NCI-H146 (cell line): Measurements from ENCODE around the gene RHOBTB1.
"Not testable (repeated sequence)": the region's sequence is repeated elsewhere in the genome, so short reads cannot be mapped to it uniquely, and the experiment has no call there.

Source experiments
- DNase-seq: peaks from one replicate; lab custom pipeline; 2025; lab: John Stamatoyannopoulos, UW

The RHOBTB1 gene, protein sequence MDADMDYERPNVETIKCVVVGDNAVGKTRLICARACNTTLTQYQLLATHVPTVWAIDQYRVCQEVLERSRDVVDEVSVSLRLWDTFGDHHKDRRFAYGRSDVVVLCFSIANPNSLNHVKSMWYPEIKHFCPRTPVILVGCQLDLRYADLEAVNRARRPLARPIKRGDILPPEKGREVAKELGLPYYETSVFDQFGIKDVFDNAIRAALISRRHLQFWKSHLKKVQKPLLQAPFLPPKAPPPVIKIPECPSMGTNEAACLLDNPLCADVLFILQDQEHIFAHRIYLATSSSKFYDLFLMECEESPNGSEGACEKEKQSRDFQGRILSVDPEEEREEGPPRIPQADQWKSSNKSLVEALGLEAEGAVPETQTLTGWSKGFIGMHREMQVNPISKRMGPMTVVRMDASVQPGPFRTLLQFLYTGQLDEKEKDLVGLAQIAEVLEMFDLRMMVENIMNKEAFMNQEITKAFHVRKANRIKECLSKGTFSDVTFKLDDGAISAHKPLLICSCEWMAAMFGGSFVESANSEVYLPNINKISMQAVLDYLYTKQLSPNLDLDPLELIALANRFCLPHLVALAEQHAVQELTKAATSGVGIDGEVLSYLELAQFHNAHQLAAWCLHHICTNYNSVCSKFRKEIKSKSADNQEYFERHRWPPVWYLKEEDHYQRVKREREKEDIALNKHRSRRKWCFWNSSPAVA

DNA sequence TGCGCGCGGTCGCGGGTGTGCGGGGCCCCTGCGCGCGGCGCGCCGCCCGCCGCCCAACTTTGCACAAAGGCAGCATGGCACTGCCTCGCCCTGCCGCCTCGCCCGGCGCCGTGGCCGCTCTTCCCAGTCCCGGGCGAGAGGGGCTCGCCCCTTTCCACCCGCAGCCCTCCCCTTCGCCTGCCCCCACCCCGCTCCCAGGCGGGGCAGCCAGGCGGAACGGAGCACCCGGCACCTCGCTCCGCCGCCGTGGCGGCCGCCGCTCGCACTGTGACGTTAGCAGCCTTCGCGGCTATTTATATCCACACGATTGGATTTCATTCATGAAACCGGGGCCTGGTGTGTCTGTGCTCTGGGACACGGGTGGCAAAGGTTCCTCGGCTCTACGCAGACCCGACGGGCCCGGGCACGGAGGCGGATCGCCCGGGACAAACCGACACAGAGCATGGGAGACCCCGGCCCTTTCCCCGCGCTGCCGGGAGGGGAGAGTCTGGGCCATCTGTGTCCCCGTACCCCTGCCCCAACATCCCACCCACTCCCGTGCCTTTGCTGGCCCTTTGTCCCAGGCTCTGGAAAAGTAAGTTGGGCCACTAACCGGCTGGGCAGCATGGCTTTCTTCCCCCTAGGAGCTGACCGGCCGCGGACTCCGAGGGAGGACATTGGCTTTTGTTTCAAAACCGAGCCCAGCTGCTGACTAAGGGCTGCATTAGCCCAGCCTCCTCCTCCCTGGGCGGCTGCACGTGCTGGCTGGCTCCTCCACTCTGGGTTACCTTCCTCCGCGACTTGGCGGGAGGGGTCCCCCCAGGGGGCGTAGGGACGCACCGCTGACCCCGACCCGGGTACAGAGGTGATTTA, at the start of gene RHOBTB1:
RHOBTB1 (minus strand) TSS at position 128 of the 852 bp plus-strand sequence. CDS start 32,643 bp downstream, outside the sequence.
- DNase-seq: peak; percentile 81

DNA sequence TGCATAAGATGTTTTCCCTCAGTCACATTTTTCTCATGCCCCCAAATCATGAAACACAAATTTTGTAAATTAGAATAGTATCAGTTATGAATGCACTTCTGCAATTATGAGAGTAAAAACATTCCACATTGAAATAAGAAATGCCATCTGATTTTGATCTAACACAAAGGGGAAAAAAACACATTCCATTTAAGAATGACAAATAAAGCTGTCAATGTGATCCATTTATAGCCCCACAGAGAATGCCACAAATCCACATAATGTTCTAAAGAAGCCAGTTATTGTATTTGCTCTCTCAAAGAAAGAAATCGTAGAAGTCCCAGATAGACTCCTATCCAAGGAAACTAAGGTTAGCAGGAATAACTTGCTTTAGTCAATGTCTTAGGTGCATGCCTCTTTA, 48.7 kb upstream of the RHOBTB1 start:
- DNase-seq: no peak

DNA sequence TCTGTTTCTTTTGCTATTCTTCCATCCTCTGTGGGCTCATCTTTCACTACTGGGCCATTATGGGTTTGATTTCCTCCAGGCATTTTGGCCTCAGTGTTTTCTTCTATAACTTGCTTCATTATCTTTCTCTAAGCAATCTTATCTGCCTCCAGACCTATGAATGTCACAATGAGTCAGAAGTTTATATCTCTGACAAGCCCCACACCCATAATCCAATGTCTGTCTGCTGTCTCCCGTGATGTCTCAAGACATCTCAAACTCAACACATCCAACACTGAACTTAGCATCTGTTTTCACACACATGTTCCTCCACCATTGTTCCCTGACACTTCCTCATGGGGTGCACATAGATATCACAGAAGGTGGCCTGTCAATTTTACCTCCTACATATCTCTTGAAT, 46.7 kb upstream of the RHOBTB1 start:
- no peak for DNase-seq

DNA sequence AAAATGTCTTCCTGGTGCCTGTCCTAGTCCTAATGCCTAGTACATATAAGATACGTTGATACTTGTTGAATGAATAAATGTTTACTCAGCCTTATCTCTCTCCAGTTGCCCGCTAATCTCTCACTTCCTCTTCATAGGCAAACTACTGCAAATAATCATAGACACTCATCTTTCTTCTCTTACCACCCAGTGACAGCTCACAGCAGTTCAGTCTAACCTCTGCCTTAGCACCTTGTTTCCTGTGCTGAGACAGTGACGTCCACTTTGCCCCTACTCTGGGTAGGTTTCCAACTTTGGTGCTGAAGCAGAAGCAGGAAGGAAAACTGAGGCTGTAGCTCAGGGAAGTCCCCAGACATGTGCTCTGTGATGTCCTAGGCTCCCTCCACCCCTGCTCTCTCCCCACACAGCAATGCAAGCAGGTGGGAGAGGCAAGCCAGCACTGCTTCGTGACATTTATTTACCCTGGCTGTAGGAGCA, 45.5 kb upstream of the RHOBTB1 start:
- DNase-seq: peak; percentile 71

DNA sequence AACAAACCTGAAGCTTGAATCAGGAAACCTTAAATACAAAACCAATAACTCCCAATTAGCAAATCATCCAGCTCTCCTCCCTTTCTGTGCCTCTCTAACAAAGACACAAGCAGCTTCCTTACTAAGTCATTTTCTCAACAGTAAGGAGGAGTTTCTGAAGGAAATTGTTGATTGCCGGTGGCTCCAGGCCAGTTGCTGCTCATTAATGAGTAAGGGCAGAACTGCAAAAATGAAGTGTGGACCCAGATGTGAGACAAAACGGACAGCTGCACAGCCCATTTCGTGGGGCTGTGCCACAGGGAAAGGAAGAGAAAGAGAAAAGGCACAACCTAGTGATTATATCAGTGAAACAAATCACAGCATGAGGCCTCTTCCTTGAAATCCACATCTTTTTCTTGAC, 42.8 kb upstream of the RHOBTB1 start:
- no peak for DNase-seq

DNA sequence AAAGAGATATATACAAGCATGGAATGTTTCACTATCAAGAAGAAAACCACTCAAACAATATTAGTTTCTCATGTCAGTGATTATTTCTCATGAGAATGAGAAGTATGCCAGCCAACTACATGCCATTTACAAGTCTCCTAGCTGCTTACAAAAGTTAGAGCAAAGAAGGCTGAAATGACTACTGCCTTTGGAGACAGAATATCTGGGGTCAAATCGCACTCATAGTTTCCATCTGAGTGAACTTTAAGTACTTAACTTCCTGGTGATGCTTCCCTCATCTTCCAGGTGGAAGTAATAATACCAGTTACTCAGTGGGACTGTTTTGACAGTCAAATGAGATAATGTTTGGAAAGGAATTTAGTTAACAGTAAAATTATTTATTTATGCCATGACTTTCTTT, 42.0 kb upstream of the RHOBTB1 start:
- DNase-seq: no peak

DNA sequence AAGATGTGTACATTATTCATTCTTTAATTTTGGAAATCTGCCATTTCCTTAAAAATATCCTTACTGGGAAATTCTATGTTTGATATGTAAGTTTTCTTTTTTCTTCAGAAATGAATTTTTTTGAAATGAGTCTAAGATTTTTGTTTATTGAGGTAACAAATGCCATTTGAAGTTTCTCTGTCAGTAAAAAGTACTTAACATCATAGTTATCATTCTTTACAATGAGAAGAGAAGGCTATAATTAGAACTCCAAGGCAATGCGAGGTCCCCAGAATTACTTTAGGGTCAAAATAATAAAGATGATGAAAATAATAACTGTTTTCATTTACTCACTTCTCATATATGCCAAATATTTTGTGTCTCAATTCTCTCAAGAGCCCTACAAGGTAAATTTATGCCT, 37.0 kb upstream of the RHOBTB1 start:
- no peak for DNase-seq

DNA sequence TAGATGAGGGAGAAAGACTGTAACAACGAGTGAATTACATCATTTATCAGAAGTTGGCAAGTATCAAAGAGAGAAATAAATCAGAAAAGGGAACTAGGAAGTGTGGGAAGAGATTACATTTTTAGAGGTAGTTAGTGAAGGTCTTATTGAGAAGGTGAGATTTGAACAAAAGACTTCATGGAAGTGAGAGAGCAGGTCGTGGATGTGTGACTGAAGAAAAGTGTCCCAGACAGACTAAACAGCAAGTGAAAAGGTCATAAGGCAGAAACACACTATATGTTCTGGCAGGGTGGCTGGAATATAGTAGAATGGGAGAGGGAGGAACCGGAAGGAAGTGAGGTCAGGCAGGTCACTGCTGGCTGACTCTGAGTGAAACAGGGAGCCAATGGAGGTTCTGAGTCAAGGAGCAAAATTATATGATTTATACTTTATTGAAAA, 35.7 kb upstream of the RHOBTB1 start:
- no peak for DNase-seq

DNA sequence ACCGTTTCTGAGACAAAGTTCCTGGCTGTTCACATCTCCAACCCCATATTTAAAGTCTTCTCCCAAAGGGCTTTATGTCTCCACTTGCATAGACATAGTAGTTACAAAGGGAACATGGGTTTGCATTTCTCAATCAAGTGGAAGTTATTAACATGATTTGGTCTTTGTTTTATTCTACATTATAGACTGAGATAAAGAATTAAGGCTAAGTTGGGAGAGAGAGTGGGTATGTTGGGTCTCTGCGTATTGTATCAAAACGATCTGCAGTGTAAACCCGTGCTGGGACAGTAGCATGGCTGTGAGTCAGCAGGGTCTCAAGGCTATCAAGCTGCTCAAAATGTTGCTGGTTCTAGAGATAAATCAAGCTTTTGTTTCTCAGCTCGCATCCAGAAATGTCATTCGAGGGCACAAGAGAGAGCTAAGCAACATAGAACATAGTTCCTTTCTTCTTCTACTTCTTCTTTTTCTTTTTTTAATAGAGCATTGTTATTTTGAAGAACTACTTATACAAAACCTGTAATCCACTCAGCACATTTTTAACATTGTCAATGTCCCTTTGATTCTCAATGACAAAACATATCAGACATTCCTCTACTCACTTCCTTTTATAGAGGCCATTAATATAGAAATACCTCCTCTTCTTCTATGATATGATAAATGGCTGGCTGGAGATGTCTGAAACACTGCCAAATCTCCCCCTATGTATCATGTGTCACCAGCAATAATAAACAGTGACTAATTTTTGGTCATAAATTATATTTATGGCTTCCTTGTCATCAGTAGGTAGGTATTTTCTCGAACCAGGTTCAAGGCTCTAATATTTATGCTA, 34.5 kb upstream of the RHOBTB1 start:
- DNase-seq: no peak

DNA sequence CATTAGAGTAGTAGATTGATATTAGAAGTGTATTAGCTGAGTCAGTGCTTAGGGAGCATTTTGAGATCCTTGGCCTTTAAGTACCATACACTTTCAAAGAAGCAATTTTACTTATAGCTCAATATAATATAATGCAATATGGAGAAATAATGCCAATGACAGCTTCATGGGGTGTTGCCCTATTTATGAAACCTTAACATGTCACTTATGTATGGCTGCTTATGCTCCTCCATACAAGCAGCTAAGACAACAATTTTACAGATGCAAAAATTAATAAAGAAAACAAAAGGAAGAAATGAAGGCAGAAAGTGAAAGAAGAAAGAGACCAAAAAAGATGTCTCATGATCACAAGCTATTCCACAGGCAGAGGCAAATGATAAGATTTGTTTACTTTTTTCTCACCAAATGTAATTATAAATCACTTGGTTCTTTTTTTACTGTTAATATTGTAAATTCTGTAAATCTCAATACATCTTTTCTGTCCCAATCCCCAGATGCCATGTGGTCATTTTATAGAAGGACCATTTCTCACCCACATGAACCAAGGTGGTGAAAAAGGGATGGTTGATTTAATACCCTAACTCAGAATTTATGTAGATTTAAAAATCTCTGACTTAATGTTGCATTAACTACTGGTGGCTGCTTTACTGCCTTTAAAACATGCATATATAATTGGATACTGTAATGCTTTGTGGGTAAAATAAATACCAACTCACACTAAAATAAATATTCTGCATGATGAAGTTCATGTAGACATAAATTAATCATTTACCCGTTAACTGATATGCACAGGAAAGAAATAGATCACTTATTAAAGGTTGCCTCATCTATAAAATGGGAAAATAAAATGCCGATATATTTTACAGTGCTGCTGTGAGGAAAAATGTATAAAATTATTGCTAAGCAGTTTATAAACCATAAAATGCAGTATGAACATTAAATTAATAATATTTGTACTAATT, 33.5 kb upstream of the RHOBTB1 start:
- no peak for DNase-seq

DNA sequence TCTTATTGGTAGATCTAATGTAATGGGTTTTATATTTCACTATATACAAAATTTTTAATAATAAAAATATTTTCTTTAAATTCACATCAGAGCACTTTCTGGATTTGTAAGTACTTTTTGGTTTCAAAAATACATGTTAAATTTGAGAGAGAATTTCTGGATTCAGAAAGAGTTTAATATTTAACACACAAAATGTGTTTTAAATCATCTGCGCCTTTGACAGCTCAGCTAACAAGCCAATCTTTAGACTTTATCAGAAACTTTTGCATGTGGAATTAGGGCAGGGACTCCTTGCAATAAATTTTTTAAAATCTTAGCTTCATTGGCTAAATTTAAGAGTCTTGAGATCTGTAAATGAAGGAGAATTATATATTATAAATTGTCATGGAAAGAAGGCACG, 32.7 kb upstream of the RHOBTB1 start:
- no peak for DNase-seq

DNA sequence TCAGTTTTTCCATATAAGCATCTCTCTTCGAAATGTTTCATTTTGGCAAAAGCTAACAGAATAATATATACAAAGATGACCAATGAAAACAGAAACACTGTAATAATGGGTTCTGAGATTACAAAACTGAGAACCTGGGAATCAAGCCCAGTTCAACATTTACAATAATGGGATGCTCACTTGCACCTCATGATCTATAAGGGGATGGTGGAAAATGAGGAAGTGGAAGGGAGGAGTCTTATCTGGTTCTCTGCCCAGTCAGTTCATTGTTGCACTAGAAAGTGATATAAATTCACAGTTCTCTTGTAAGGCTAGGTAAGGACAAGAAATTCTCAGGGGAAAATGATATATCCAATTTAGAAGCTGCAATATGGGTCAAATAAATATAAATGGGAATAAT, 31.7 kb upstream of the RHOBTB1 start:
- no peak for DNase-seq

DNA sequence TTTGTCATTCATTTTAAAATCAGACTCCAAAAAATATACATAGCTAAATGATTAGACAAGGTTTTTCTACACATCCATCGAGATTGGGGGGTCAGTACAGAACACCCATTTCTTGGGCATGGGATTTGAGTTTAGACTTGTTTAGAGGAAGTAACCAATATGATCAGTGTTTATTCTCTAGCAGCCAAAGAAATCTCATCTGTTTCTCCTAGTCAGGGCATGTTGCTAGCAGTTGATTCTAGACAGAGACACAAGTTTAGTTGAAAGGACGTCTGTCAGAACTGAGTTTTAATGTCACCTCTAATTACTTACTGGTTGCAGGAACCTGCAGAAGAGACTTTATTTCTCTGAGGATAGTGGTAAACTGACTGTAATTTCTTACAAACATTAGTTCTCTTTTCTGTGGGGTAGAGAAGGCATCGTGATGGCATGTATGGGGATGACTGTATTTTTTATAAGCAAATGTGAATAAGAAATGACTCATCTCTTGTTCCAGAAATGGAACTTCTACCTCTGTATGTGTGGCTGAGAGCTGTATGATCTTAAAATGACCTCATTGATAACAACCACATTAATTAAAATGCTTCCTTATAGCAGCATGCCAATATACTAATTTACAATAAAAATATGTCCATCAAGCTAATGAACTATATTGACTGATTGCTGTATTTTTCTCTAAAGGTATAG, 30.6 kb upstream of the RHOBTB1 start:
- DNase-seq: no peak

DNA sequence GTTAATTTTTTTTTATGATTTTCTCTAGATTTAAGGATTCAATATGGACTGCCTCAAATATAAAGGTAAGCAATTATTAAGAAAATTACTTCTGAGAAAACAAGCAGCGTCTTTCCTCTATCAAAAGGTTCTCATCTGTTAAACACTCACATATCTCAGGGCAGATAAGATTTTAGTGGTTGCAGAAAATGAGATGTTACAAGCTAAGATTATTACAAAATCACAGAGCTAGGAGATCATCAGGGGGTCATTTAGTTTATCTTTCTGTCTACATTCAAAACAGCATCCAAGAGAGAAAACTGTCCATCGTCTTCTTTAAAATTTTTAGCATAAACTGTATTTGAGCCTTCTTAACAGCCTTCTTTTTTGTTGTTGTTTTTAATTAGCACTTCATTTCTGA, 29.1 kb upstream of the RHOBTB1 start:
- no peak for DNase-seq

DNA sequence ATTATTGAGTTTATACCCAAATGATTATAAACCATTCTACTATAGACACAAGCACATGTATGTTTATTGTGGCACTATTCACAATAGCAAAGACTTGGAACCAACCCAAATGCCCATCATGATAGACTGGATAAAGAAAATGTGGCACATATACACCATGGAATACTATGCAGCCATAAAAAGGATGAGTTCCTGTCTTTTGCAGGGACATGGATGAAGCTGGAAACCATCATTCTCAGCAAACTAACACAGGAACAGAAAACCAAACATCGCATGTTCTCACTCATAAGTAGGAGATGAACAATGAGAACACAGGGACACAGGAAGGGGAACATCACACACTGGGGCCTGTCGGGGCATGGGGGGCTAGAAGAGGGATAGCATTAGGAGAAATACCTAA, 28.2 kb upstream of the RHOBTB1 start:
- DNase-seq: not testable (repeated sequence)

DNA sequence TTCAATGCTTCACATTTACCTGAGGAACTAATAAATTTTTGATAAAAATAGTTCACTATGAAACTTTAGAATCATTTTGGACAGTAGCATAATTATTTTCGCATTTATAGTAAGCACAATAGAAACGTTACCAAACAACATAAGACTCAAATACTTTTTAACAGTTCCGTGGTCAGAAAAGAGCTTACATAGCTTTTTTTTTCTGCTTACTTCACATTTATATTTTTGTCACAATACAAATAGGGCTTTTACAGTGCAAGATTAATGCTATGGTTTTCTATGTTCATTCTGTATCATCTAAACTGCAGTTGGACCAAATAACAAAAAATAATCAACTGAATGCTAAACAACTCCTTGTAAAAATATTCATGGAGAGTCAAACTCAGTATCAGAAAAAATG, 26.5 kb upstream of the RHOBTB1 start:
- no peak for DNase-seq

DNA sequence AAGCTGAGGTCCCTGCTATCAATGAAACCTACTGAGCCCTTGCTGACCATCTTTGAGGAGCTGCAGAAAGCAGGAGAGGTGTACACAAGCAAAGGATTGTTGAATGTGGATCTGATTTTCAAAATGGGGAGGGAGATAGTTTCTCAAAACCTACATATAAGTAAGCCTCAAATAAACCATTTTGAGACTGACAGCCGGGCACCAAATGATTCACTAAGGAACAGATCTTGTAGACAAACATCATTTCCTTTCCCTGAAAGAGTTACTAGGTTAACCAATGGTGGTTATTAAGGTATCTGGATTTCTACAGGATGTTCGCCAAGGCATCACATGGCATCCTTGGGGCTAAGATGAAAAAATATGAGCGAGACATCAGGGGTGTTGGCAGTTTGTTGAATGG, 24.5 kb upstream of the RHOBTB1 start:
- DNase-seq: no peak

DNA sequence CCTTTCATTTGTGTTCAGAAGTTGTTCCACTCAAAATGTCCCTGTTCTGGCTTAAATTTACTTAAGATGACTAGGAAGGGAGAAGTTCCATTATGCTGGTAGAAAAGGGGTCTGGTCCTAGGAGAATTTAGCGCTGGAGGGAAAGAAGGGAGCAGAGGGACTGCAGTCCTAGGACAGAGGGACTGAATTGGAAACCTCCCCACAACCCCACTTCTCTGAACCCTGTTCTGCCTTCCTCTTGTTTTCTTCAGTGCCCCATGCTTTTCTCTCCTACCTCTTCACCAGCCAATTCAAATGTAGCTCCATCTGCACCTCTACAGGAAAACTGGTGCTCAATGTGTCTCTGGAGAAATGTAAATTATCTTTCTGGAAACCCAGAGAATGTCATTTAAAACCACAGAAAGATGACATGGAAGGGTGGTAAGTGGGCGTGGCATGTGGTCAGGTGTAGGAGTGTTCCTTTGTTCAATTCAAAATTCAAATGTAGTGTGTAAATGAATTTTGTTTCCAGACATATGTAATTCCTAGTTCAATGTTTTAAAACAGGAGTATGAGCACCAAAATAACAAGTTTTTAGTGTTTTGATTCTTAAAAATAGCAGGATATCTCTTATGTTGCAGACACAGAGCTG, 24.0 kb upstream of the RHOBTB1 start:
- DNase-seq: no peak

DNA sequence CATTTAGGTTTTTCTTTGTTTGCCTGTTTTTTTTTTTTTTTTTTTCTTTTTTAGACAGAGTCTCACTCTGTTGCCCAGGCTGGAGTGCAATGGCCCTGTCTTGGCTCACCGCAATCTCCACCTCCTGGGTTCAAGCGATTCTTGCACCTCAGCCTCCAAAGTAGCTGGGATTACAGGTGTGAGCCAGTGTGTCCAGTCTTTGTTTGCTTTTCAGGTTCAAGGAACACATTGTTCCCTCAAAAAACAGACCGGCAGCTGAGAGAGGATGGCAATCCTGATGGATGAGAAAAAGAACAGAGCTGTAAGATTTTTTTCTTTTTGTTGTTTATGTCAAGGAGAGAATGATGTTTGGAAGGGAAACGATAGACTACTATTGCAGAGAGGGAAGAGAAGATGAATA, 23.3 kb upstream of the RHOBTB1 start:
- peak; percentile 56 for DNase-seq
